AG04450 (cell line): ENCODE measurements around the gene BCAR1. TPM values are rescaled to one million over a fixed set of nuclear protein-coding genes. Genes with fewer than 3 reads are reported as not detected.

Experiments
- CTCF ChIA-PET: fragments of 300-600, 350-600 bp; formaldehyde crosslinking; extraction: SDS; loops from one replicate; lab custom pipeline; 2022; ENCODE audit warnings: antibody characterized with exemption, inconsistent platforms; lab: Charles Lee
- POLR2A ChIA-PET: fragments of 350-600 bp; formaldehyde crosslinking; extraction: SDS; loops from one replicate; lab custom pipeline; 2021; ENCODE audit warnings: antibody characterized with exemption, inconsistent platforms; lab: Yijun Ruan, JAX
- DNase-seq: peaks from one replicate; pipeline ENCODE4 v3.0.0-alpha.2; 2011; ENCODE audit warnings: low read depth, low spot score
- H3K27ac ChIP-seq: one replicate; pipeline ENCODE4 v1.5.1; 2012; ENCODE audit warnings: low read depth, low read length, control low read depth
- H3K27me3 ChIP-seq: one replicate; pipeline ENCODE4 v1.6.0; 2012; ENCODE audit warnings: low read length; ENCODE audit not compliant: control insufficient read depth, insufficient read depth
- H3K4me3 ChIP-seq: 2 replicates; pipeline ENCODE4 v1.5.1; 2011; ENCODE audit warnings: mild to moderate bottlenecking, low read depth, low read length, control low read depth
- H3K9me3 ChIP-seq: 2 replicates; pipeline ENCODE4 v1.5.1; 2012; ENCODE audit warnings: low read length; ENCODE audit not compliant: control insufficient read depth, insufficient read depth
- CTCF ChIP-seq: IDR thresholded peaks from 2 replicates; pipeline ENCODE4 v1.5.1; 2011; ENCODE audit warnings: low read depth, low read length, control low read depth, inconsistent platforms
- polyA plus RNA-seq: library from polyadenylated mRNA; depleted of rRNA; stranded (reverse); fragments of >200 nt; gene quantifications from 2 replicates; pipeline ENCODE4 v1.2.3, GENCODE V29; 2011

BCAR1 gene
- polyA plus RNA-seq, 1 experiment = 16.1 TPM

GRCh38 chr16:75228143-75228976 is 23.1 kb downstream of the BCAR1 start:
- POLR2A ChIA-PET = interaction anchor here (0.6 kb wide), 1 partner anchor 22 kb away, joined by 3 read pairs; no protein-coding TSS in a partner anchor
- DNase-seq = no peak
- Histone ChIP-seq H3K4me3 (no peak overlapping the region), H3K27ac (no peak overlapping the region), H3K27me3 (no peaks in the 10 kb centered on the region), H3K9me3 (no peaks in the 10 kb centered on the region; the same call in 1 of the 2 replicates)
- CTCF ChIA-PET = interaction anchor here (1.7 kb wide), 1 partner anchor 19 kb away, joined by 4 read pairs; no protein-coding TSS in a partner anchor
- no peak for TF ChIP-seq CTCF

GRCh38 chr16:75227361-75228142 is 23.9 kb downstream of the BCAR1 start:
- H3K27me3 ChIP-seq = no peaks in the 10 kb centered on the region
- CTCF ChIA-PET = interaction anchor here (1.7 kb wide), 1 partner anchor 18 kb away, joined by 4 read pairs; no protein-coding TSS in a partner anchor
- POLR2A ChIA-PET = no interaction called here
- H3K27ac ChIP-seq = no peak overlapping the region
- H3K9me3 ChIP-seq = no peaks in the 10 kb centered on the region; the same call in 1 of the 2 replicates
- no peak for TF ChIP-seq CTCF
- no peak for DNase-seq
- H3K4me3 ChIP-seq = no peak overlapping the region

GRCh38 chr16:75226550-75227360 is 24.7 kb downstream of the BCAR1 start:
- Histone ChIP-seq H3K27me3 (no peaks in the 10 kb centered on the region), H3K9me3 (no peaks in the 10 kb centered on the region; the same call in 1 of the 2 replicates), H3K27ac (peak overlapping the region; percentile 2), H3K4me3 (no peak overlapping the region)
- TF ChIP-seq CTCF = no peak
- POLR2A ChIA-PET = interaction anchor here (0.7 kb wide), 1 partner anchor 98 kb away, joined by 3 read pairs; no protein-coding TSS in a partner anchor
- DNase-seq = no peak
- CTCF ChIA-PET = interaction anchor here (1.7 kb wide), 1 partner anchor 18 kb away, joined by 4 read pairs; no protein-coding TSS in a partner anchor

- no peak for TF ChIP-seq CTCF
- ChIA-PET CTCF (interaction anchor here (1.7 kb wide), 1 partner anchor 8 kb away, joined by 10 read pairs; no protein-coding TSS in a partner anchor), POLR2A (interaction anchor here (0.7 to 1.8 kb wide), 2 partner anchors 15 to 19 kb away, joined by 8 to 16 read pairs; partner anchors contain the start of gene CTRB2)
Observed at GRCh38 chr16:75225678-75226515, 25.5 kb downstream of the BCAR1 start.

More at GRCh38 chr16:75225678-75226515, 25.5 kb downstream of the BCAR1 start:
- H3K4me3 ChIP-seq = no peak overlapping the region
- H3K9me3 ChIP-seq = no peaks in the 10 kb centered on the region; the same call in 1 of the 2 replicates
- DNase-seq = no peak
- no peaks in the 10 kb centered on the region for H3K27me3 ChIP-seq
- H3K27ac ChIP-seq = no peak overlapping the region
